Stimulated activated CD8-positive, alpha-beta memory T cell treated with anti-CD3 and anti-CD28 coated beads, Interleukin-7, amount 100 ng/mL, for 4 hours (primary cell): Measurements from ENCODE around the gene RNF14.

Experiments used
- DNase-seq, 2 donors: peaks; one replicate each; pipeline ENCODE4 v3.0.0-alpha.2; 2020; ENCODE audit warnings: low read depth in 2 of 2

The RNF14 gene

GRCh38 chr5:141978389-141978788 lies 9.5 kb downstream of the RNF14 start:
- DNase-seq: no peak

GRCh38 chr5:141982626-141983025 lies 13.7 kb downstream of the RNF14 start:
- no peak for DNase-seq

- DNase-seq: no peak
These were observed 17.2 kb downstream of the RNF14 start for GRCh38 chr5:141986072-141986471.

GRCh38 chr5:141989720-141990119 lies 20.8 kb downstream of the RNF14 start:
- DNase-seq: no peak

GRCh38 chr5:141992349-141992963 lies 23.6 kb downstream of the RNF14 start:
- peak; percentile 55 to 76 for DNase-seq

GRCh38 chr5:141994511-141995136 lies 25.7 kb downstream of the RNF14 start:
- DNase-seq: no peak

- no peak for DNase-seq
These were observed 26.8 kb downstream of the RNF14 start for GRCh38 chr5:141995656-141996055.

GRCh38 chr5:141997358-141997960 lies 28.6 kb downstream of the RNF14 start:
- no peak for DNase-seq

- no peak for DNase-seq
These were observed 31.3 kb downstream of the RNF14 start for GRCh38 chr5:142000173-142000572.

- no peak for DNase-seq
These were observed 32.0 kb downstream of the RNF14 start for GRCh38 chr5:142000704-142001484.

- no peak for DNase-seq
These were observed 34.4 kb downstream of the RNF14 start for GRCh38 chr5:142003266-142003800.

- peak in 1 of 2 donors; percentile 24 for DNase-seq
These were observed 37.7 kb downstream of the RNF14 start for GRCh38 chr5:142006363-142007236.

GRCh38 chr5:142007237-142007544 lies 38.3 kb downstream of the RNF14 start:
- no peak for DNase-seq

GRCh38 chr5:142008813-142009212 lies 39.9 kb downstream of the RNF14 start:
- no peak for DNase-seq

GRCh38 chr5:142009886-142010285 lies 41.0 kb downstream of the RNF14 start:
- no peak for DNase-seq

- DNase-seq: no peak
These were observed 42.8 kb downstream of the RNF14 start for GRCh38 chr5:142011572-142012185.

- peak; percentile 48 to 52 for DNase-seq
These were observed 43.4 kb downstream of the RNF14 start for GRCh38 chr5:142012186-142012785.

- DNase-seq: peak; percentile 33 to 66
These were observed 44.0 kb downstream of the RNF14 start, which contains the start of gene GNPDA1 for GRCh38 chr5:142012792-142013388. Gene GNPDA1, minus strand, starts transcription at chr5:142013027. Its CDS starts 992 bp downstream, at chr5:142012035.

GRCh38 chr5:142013734-142014521 lies 45.0 kb downstream of the RNF14 start:
- DNase-seq: no peak
